SK-N-SH (cell line): ENCODE data around the gene GPRC5C. TPM values are rescaled to one million over a fixed set of nuclear protein-coding genes. Genes with fewer than 3 reads are reported as not detected.

ENCODE experiments used
- CTCF ChIA-PET: fragments of 300-600, 350-600 bp; formaldehyde crosslinking; extraction: SDS; loops from one replicate; lab custom pipeline; 2021; lab: Yijun Ruan, JAX
- POLR2A ChIA-PET: fragments of 350-600 bp; sonication (Branson Sonifier 250); formaldehyde crosslinking; extraction: SDS; loops from one replicate; lab custom pipeline; 2020; ENCODE audit warnings: antibody characterized with exemption, inconsistent platforms; lab: Yijun Ruan, JAX
- DNase-seq: peaks from one replicate; pipeline ENCODE4 v3.0.0; 2012
- H2AFZ ChIP-seq: fragments of 200-600 bp; sonication (generic); 2 replicates; pipeline ENCODE4 v1.8.1; 2016; ENCODE audit warnings: antibody characterized with exemption, mild to moderate bottlenecking, low read depth
- H3F3A ChIP-seq: fragments of 200-600 bp; sonication (generic); replicated peaks from 2 replicates; pipeline ENCODE3; 2016; ENCODE audit warnings: antibody characterized with exemption, mild to moderate bottlenecking; ENCODE audit not compliant: insufficient read depth
- H3K27ac ChIP-seq, 2 experiments: fragments of 200-500 bp in 1 of 2; fragments of 200-600 bp in 1 of 2; sonication (Bioruptor generic) in 1 of 2; sonication (generic), shearing (Covaris generic) in 1 of 2; 2 replicates each; pipeline versions ENCODE4 v1.5.1 to v1.6.1; 2014 to 2016; ENCODE audit warnings: low read depth in 2 of 2, inconsistent platforms in 1 of 2, low read length in 1 of 2, mild to moderate bottlenecking in 1 of 2, mixed read lengths in 1 of 2
- H3K27me3 ChIP-seq: fragments of 200-600 bp; sonication (generic), shearing (Covaris generic); 2 replicates; pipeline ENCODE4 v1.6.1; 2016; ENCODE audit warnings: mixed run types; ENCODE audit not compliant: insufficient read depth
- H3K36me3 ChIP-seq, 2 experiments: fragments of 200-500 bp in 1 of 2; fragments of 200-600 bp in 1 of 2; sonication (Bioruptor generic) in 1 of 2; sonication (generic) in 1 of 2; replicated peaks in 1 of 2; 2 replicates each; pipeline versions ENCODE3 to v1.5.1; 2014 to 2016; ENCODE audit warnings: low read length in 1 of 2, mild to moderate bottlenecking in 1 of 2; ENCODE audit not compliant: insufficient read depth in 2 of 2, control insufficient read depth in 1 of 2
- H3K4me1 ChIP-seq, 2 experiments: fragments of 200-500 bp in 1 of 2; fragments of 200-600 bp in 1 of 2; sonication (Bioruptor generic) in 1 of 2; sonication (generic), shearing (Covaris generic) in 1 of 2; 2 replicates each; pipeline versions ENCODE4 v1.5.1 to v1.6.1; 2014 to 2016; ENCODE audit warnings: low read depth in 1 of 2, low read length in 1 of 2, mixed run types in 1 of 2; ENCODE audit not compliant: insufficient read depth in 2 of 2, control insufficient read depth in 1 of 2
- H3K4me2 ChIP-seq: fragments of 200-600 bp; sonication (generic), shearing (Covaris generic); 2 replicates; pipeline ENCODE4 v1.6.1; 2017; ENCODE audit warnings: mixed run types
- H3K4me3 ChIP-seq, 2 experiments: fragments of 200-500 bp in 1 of 2; fragments of 200-600 bp in 1 of 2; sonication (Bioruptor generic) in 1 of 2; sonication (generic), shearing (Covaris generic) in 1 of 2; 2 replicates each; pipeline versions ENCODE4 v1.5.1 to v1.8.1; 2014 to 2016; ENCODE audit warnings: low read depth in 2 of 2, inconsistent platforms in 1 of 2, low read length in 1 of 2, mild to moderate bottlenecking in 1 of 2, mixed read lengths in 1 of 2, moderate library complexity in 1 of 2
- H3K79me2 ChIP-seq: fragments of 200-600 bp; sonication (generic); 2 replicates; pipeline ENCODE4 v1.8.1; 2017; ENCODE audit warnings: mild to moderate bottlenecking; ENCODE audit not compliant: insufficient read depth
- H3K9ac ChIP-seq: fragments of 200-600 bp; sonication (generic); 2 replicates; pipeline ENCODE4 v1.6.1; 2017; ENCODE audit warnings: mixed run types
- H3K9me2 ChIP-seq: fragments of 200-600 bp; sonication (generic); 2 replicates; pipeline ENCODE4 v1.6.1; 2017; ENCODE audit warnings: mixed run types
- H3K9me3 ChIP-seq: fragments of 200-600 bp; sonication (generic); 2 replicates; pipeline ENCODE4 v1.6.1; 2017; ENCODE audit warnings: mixed run types, mild to moderate bottlenecking, moderate library complexity
- H4K20me1 ChIP-seq: fragments of 200-600 bp; sonication (generic); 2 replicates; pipeline ENCODE4 v1.6.1; 2017; ENCODE audit warnings: mild to moderate bottlenecking, mixed run types; ENCODE audit not compliant: insufficient read depth
- CHD2 ChIP-seq: fragments of 150-350 bp; IDR thresholded peaks from 2 replicates; pipeline ENCODE4 v1.6.1; 2018; ENCODE audit warnings: low read length; ENCODE audit not compliant: partially characterized antibody
- ELF1 ChIP-seq: IDR thresholded peaks from 2 replicates; pipeline ENCODE4 v1.4.0; 2012
- EZH2phosphoT487 ChIP-seq: fragments of 200-600 bp; sonication (generic); IDR thresholded peaks from 2 replicates; pipeline ENCODE4 v1.6.1; 2017; ENCODE audit warnings: low read depth, mixed run types, mild to moderate bottlenecking, antibody characterized with exemption, moderate library complexity, borderline replicate concordance
- FOXJ3 ChIP-seq: sonication (generic); formaldehyde crosslinking; IDR thresholded peaks from 2 replicates; pipeline ENCODE4 v1.5.1; 2020; ENCODE audit warnings: mild to moderate bottlenecking, missing genetic modification reagents
- IRF3 ChIP-seq: fragments of 150-350 bp; IDR thresholded peaks from 2 replicates; pipeline ENCODE4 v1.6.1; 2016; ENCODE audit warnings: mild to moderate bottlenecking, low read depth, low read length
- MAX ChIP-seq: IDR thresholded peaks from 2 replicates; pipeline ENCODE4 v1.4.0; 2012; ENCODE audit warnings: low read depth
- MEF2A ChIP-seq: IDR thresholded peaks from 2 replicates; pipeline ENCODE4 v1.4.0; 2012; ENCODE audit warnings: low read depth, borderline replicate concordance
- NFIC ChIP-seq: IDR thresholded peaks from 2 replicates; pipeline ENCODE4 v1.4.0; 2012; ENCODE audit warnings: borderline replicate concordance
- NRF1 ChIP-seq: IDR thresholded peaks from 2 replicates; pipeline ENCODE4 v1.6.1; 2012; ENCODE audit warnings: low read depth, mild to moderate bottlenecking, low read length
- RCOR1 ChIP-seq: fragments of 150-350 bp; IDR thresholded peaks from 2 replicates; pipeline ENCODE4 v1.6.1; 2017; ENCODE audit warnings: antibody characterized with exemption, low read length
- REST ChIP-seq: IDR thresholded peaks from 2 replicates; pipeline ENCODE4 v1.6.1; 2012; ENCODE audit warnings: mild to moderate bottlenecking, low read depth, low read length, moderate library complexity
- TEAD4 ChIP-seq: IDR thresholded peaks from 2 replicates; pipeline ENCODE4 v1.4.0; 2012; ENCODE audit warnings: mild to moderate bottlenecking, borderline replicate concordance; ENCODE audit not compliant: insufficient read depth
- USF1 ChIP-seq: IDR thresholded peaks from 2 replicates; pipeline ENCODE4 v1.4.0; 2012; ENCODE audit warnings: low read depth, borderline replicate concordance
- YY1 ChIP-seq: IDR thresholded peaks from 2 replicates; pipeline ENCODE4 v1.4.0; 2012; ENCODE audit warnings: low read depth, mild to moderate bottlenecking
- ZBTB33 ChIP-seq: IDR thresholded peaks from 2 replicates; pipeline ENCODE4 v1.4.0; 2012; ENCODE audit warnings: low read depth, borderline replicate concordance
- WGBS: methylation state at CpG from one replicate; pipeline ENCODE4 v1.1.6; 2017; ENCODE audit warnings: low lambda C conversion rate; 5-methylcytosine and 5-hydroxymethylcytosine counted together
- polyA plus RNA-seq, 3 experiments: library from polyadenylated mRNA; depleted of rRNA; stranded (reverse); fragments of >200 nt; gene quantifications; 2 replicates each; pipeline ENCODE4 v1.2.3, GENCODE V29; 2012

Gene GPRC5C
- polyA plus RNA-seq, 1 of the 3 experiments (the other 2 are of a cell fraction) = not detected

- Histone ChIP-seq H3K79me2 (no peaks in the 10 kb centered on the region), H4K20me1 (no peaks in the 10 kb centered on the region), H3K9ac (no peak overlapping the region), H3K4me1 (peaks cover 0 to 6% of the 10 kb centered on the region in 2 experiments; a peak in 1 of 4 replicates), H3K9me3 (no peaks in the 10 kb centered on the region), H3K27ac (no peak overlapping the region), H3F3A (no peaks in the 10 kb centered on the region), H3K36me3 (no peaks in the 10 kb centered on the region)
- no peak for DNase-seq
- WGBS = 70% methylated on average over 6 of the region's 7 CpGs
- no peak for TF ChIP-seq REST
- TF ChIP-seq USF1 = no peak
- TF ChIP-seq ELF1 = no peak
- TF ChIP-seq RCOR1 = no peak
- TF ChIP-seq, all 33 proteins: peak for 0
- H3K27me3 ChIP-seq = no peaks in the 10 kb centered on the region
- no peak overlapping the region for H3K4me3 ChIP-seq
- no peak overlapping the region for H3K4me2 ChIP-seq
- POLR2A ChIA-PET = interaction anchor here (0.6 kb wide), 1 partner anchor 97 kb away, joined by 4 read pairs; no protein-coding TSS in a partner anchor
- no peaks in the 10 kb centered on the region for H3K9me2 ChIP-seq
- CTCF ChIA-PET = interaction anchor here (0.6 to 1.5 kb wide), 5 partner anchors 25 to 90 kb away, joined by 3 to 7 read pairs (median 4); no protein-coding TSS in a partner anchor
- H2AFZ ChIP-seq = no peak overlapping the region
These were observed 27.7 kb upstream of the GPRC5C start for GRCh38 chr17:74404218-74404617.

GRCh38 chr17:74404789-74405188 is 27.1 kb upstream of the GPRC5C start:
- Histone ChIP-seq H3K4me1 (peaks cover 0 to 6% of the 10 kb centered on the region in 2 experiments; a peak in 1 of 4 replicates), H3F3A (no peaks in the 10 kb centered on the region), H2AFZ (no peak overlapping the region), H3K4me2 (no peak overlapping the region), H3K4me3 (no peak overlapping the region), H3K9ac (no peak overlapping the region), H4K20me1 (no peaks in the 10 kb centered on the region), H3K79me2 (no peaks in the 10 kb centered on the region), H3K36me3 (no peaks in the 10 kb centered on the region), H3K9me2 (no peaks in the 10 kb centered on the region), H3K9me3 (no peaks in the 10 kb centered on the region), H3K27me3 (no peaks in the 10 kb centered on the region), H3K27ac (no peak overlapping the region)
- ChIA-PET POLR2A (no interaction called here), CTCF (interaction anchor here (0.8 to 2.3 kb wide), 7 partner anchors 24 to 53 kb away, joined by 3 to 6 read pairs (median 4); no protein-coding TSS in a partner anchor)
- no peak for DNase-seq
- WGBS = 43% methylated on average over 6 of the region's 6 CpGs
- TF ChIP-seq ZBTB33 (no peak), REST (no peak), YY1 (no peak), MEF2A (no peak), CHD2 (no peak), EZH2phosphoT487 (no peak), FOXJ3 (CRISPR knock-in tag) (no peak), MAX (no peak), IRF3 (no peak), NRF1 (no peak), TEAD4 (no peak), NFIC (no peak)
